ENCODE data around the gene CD8B. TPM values are rescaled to one million over a fixed set of nuclear protein-coding genes. Genes with fewer than 3 reads are reported as not detected.

The CD8B gene
- total and polyA plus RNA-seq, 9 of the 15 experiments (the other 6 are each of a cell fraction or from before 2014, with no cell fraction given): not detected

DNA sequence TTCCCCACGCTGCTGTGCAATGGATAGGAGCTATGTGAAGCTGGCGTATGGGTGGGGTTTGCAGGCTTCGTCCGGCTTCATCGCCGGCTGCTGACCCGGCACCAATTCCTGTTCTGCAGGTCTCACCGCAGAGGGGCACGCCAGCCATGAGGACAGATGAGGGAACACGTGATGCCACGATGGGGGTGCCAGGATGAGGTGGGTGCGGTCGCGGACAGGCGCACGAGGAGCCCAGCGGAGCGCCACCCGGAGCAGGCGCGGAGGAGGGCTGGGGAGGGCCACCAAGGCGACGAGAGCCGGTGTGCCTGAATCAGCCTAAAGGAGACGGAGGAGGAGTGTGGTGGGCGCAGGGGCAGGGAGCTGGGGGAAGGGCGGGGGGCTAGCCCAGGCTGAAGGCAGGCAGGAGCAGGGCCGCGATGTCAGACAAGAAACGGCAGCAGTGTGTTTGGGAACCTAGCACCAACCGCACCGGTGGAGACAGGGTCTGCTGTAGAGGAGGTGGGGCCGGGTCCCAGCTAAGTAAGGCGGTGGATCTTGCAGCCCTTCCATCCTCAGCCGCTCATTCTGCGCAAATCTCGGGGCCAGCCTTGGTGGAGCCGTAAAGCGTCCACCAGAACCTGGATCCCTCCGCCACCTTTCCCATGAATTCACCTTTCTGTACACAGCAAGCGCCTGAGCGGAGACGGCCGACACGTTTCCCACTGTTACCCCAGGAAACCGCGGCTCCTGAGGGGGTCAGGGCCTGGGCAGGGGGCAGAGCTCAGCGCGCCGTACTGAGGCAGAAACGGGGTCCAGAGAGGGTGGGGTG lies 54.0 kb downstream of the CD8B start:
- in situ Hi-C loops (cut with MboI): no loop called here

More for the DNA sequence above, 54.0 kb downstream of the CD8B start:
- Histone ChIP-seq H3K4me3 (no peak overlapping the region), H3K9me1 (ENCODE audit: control insufficient read depth, insufficient read depth, low read length) (no peaks in the 10 kb centered on the region), H3K36me3 (ENCODE audit: control insufficient read depth, insufficient read depth, low read length) (no peaks in the 10 kb centered on the region), H3K9me3 (replicated peaks; ENCODE audit: control insufficient read depth, insufficient read depth, low read depth, low read length) (no peaks in the 10 kb centered on the region), H3K27me3 (ENCODE audit: control insufficient read depth in 2 of 2, insufficient read depth in 2 of 2, low read length in 2 of 2) (peaks cover 4 to 31% of the 10 kb centered on the region in 2 experiments; a peak in 4 of 5 replicates), H3K9ac (ENCODE audit: insufficient read depth in 1 of 2, low read depth in 2 of 2, low read length in 2 of 2) (no peak overlapping the region), H3K4me1 (replicated peaks in 1 of 2; ENCODE audit: control insufficient read depth in 2 of 2, insufficient read depth in 2 of 2, low read length in 2 of 2) (peaks cover 3 to 19% of the 10 kb centered on the region in 2 experiments; a peak in 3 of 5 replicates), H3K27ac (ENCODE audit: extremely low read depth, low read depth, low read length) (no peak overlapping the region), H4K20me1 (replicated peaks; ENCODE audit: control insufficient read depth, insufficient read depth, low read length) (no peaks in the 10 kb centered on the region), H3K4me2 (ENCODE audit: insufficient read depth, low read length) (no peak overlapping the region), H3K79me2 (ENCODE audit: control insufficient read depth, insufficient read depth, low read length) (no peaks in the 10 kb centered on the region), H2AFZ (ENCODE audit: low read depth, low read length) (0 out of 2 replicates have a peak overlapping the region, but pooled peaks have one; percentile 15)
- ATAC-seq (no peak; the same call in 2 of the 3 replicates), DNase-seq (ENCODE audit: extremely low read depth in 1 of 4, low spot score in 3 of 4) (no peak), FAIRE-seq (no peak)
- ChIA-PET POLR2A (no interaction called here), CTCF (ENCODE audit: low intra/inter-chr PET ratio) (interaction anchor here (1.0 kb wide), 1 partner anchor 43 kb away, joined by 4 read pairs; no protein-coding TSS in a partner anchor)
- 20% methylated on average over 21 of the region's 51 CpGs for WGBS (ENCODE audit: insufficient coverage, low coverage, missing lambda C conversion rate)
- no TSS peak for BruUV-seq (replicated peaks)
- TF ChIP-seq HDAC8 (tag; IDR thresholded peaks at IDR 0.05) (no peak), ZBTB1 (CRISPR knock-in tag; IDR thresholded peaks at IDR 0.05; ENCODE audit: borderline replicate concordance, low read depth) (no peak), SMARCA4 (IDR thresholded peaks at IDR 0.05) (no peak), ZNF583 (CRISPR knock-in tag; IDR thresholded peaks at IDR 0.05) (no peak), RBFOX2 (IDR thresholded peaks at IDR 0.05; ENCODE audit: low read depth, low read length) (no peak), ZNF79 (CRISPR knock-in tag; IDR thresholded peaks at IDR 0.05; ENCODE audit: low read depth) (no peak), BCL6 (CRISPR knock-in tag; IDR thresholded peaks at IDR 0.05) (no peak), CBX1 (IDR thresholded peaks at IDR 0.05; ENCODE audit: low read depth) (no peak), ZNF445 (CRISPR knock-in tag; IDR thresholded peaks at IDR 0.05; ENCODE audit: low read depth) (no peak), TEAD4 (IDR thresholded peaks at IDR 0.05; ENCODE audit: low read length) (no peak), TEAD4 (CRISPR knock-in tag; IDR thresholded peaks at IDR 0.05; ENCODE audit: borderline replicate concordance) (no peak), NUFIP1 (IDR thresholded peaks at IDR 0.05; ENCODE audit: partially characterized antibody) (no peak), COPS2 (conservative IDR thresholded peaks at IDR 0.05) (no peak), NCOA6 (IDR thresholded peaks at IDR 0.05) (no peak), SUPT5H (IDR thresholded peaks at IDR 0.05) (no peak), ZC3H8 (IDR thresholded peaks at IDR 0.05) (no peak), CHD4 (IDR thresholded peaks at IDR 0.05; ENCODE audit: insufficient read depth, insufficient replicate concordance, low read depth, low read length, poor library complexity, severe bottlenecking) (no peak), POLR2G (IDR thresholded peaks at IDR 0.05; ENCODE audit: low read depth, low read length) (no peak)
- TF ChIP-seq, protein P1, sequence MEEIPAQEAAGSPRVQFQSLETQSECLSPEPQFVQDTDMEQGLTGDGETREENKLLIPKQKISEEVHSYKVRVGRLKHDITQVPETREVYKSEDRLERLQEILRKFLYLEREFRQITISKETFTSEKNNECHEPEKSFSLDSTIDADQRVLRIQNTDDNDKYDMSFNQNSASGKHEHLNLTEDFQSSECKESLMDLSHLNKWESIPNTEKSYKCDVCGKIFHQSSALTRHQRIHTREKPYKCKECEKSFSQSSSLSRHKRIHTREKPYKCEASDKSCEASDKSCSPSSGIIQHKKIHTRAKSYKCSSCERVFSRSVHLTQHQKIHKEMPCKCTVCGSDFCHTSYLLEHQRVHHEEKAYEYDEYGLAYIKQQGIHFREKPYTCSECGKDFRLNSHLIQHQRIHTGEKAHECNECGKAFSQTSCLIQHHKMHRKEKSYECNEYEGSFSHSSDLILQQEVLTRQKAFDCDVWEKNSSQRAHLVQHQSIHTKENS (CRISPR knock-in tag; IDR thresholded peaks at IDR 0.05): no peak
- intact Hi-C loops (cut with micrococcal nuclease): no loop called here

Measured in K562 (cell line).